ENCODE measurements around the gene DMAC2.
"Not testable (repeated sequence)": the region's sequence is repeated elsewhere in the genome, so short reads cannot be mapped to it uniquely, and the experiment has no call there.

Gene DMAC2

GRCh38 chr19:41398598-41398997 is 41.1 kb downstream of the DMAC2 start:
- no peak for DNase-seq (ENCODE audit: low read depth in 2 of 2)

GRCh38 chr19:41398050-41398418 is 41.7 kb downstream of the DMAC2 start:
- DNase-seq (ENCODE audit: low read depth in 2 of 2), result no peak

- peak; percentile 98 for DNase-seq (ENCODE audit: low read depth in 2 of 2)
Observed at GRCh38 chr19:41397086-41398049, 42.3 kb downstream of the DMAC2 start, which contains the start of the genes BCKDHA and EXOSC5. TSS of gene BCKDHA (plus strand) at chr19:41397818. CDS start at chr19:41397828, 10 bp downstream. TSS of gene EXOSC5 (minus strand) at chr19:41397359. CDS start at chr19:41397328, 31 bp downstream.

- no peak for DNase-seq (ENCODE audit: low read depth in 2 of 2)
Observed at GRCh38 chr19:41395355-41395754, 44.4 kb downstream of the DMAC2 start.

GRCh38 chr19:41392775-41393174 is 46.9 kb downstream of the DMAC2 start:
- DNase-seq (ENCODE audit: low read depth in 2 of 2), result no peak

- DNase-seq (ENCODE audit: low read depth in 2 of 2), result no peak
Observed at GRCh38 chr19:41391618-41392017, 48.1 kb downstream of the DMAC2 start.

- DNase-seq (ENCODE audit: low read depth in 2 of 2), result no peak
Observed at GRCh38 chr19:41386442-41386841, 53.3 kb downstream of the DMAC2 start.

- no peak for DNase-seq (ENCODE audit: low read depth in 2 of 2)
Observed at GRCh38 chr19:41384351-41384750, 55.4 kb downstream of the DMAC2 start.

GRCh38 chr19:41381536-41381935 is 58.2 kb downstream of the DMAC2 start:
- DNase-seq (ENCODE audit: low read depth in 2 of 2), result not testable (repeated sequence)
